MCF 10A (cell line): ENCODE measurements around the gene H6PD. TPM values are rescaled to one million over a fixed set of nuclear protein-coding genes. Genes with fewer than 3 reads are reported as not detected.

Source experiments
- BruUV-seq: library from RNA; stranded (reverse); fragments of 400-500 nt; replicated peaks from 2 replicates; lab custom pipeline; 2021; lab: Mats Ljungman, UMichigan
- CTCF ChIA-PET: fragments of 300-600 bp; sonication (Branson Sonifier 250); formaldehyde crosslinking; extraction: SDS; loops from one replicate; lab custom pipeline; 2021; ENCODE audit warnings: antibody characterized with exemption, inconsistent platforms; lab: Yijun Ruan, JAX
- POLR2A ChIA-PET: fragments of 300-600, 350-650 bp; sonication (Branson Sonifier 250); formaldehyde crosslinking; extraction: SDS; loops from one replicate; lab custom pipeline; 2020; ENCODE audit warnings: antibody characterized with exemption, inconsistent platforms; lab: Yijun Ruan, JAX
- DNase-seq: peaks from one replicate; pipeline ENCODE4 v3.0.0-alpha.2; 2018; ENCODE audit not compliant: unreplicated experiment
- H3K27ac Mint-ChIP-seq: one replicate; pipeline ENCODE4 v1.8.0; 2022; ENCODE audit warnings: mild to moderate bottlenecking, low read depth, mixed read lengths; ENCODE audit not compliant: unreplicated experiment
- H3K27me3 Mint-ChIP-seq: one replicate; pipeline ENCODE4 v1.8.0; 2022; ENCODE audit warnings: mixed read lengths; ENCODE audit not compliant: insufficient read depth, unreplicated experiment
- H3K36me3 Mint-ChIP-seq: one replicate; pipeline ENCODE4 v1.8.0; 2022; ENCODE audit warnings: mild to moderate bottlenecking, moderate library complexity, mixed read lengths; ENCODE audit not compliant: insufficient read depth, unreplicated experiment
- H3K4me1 Mint-ChIP-seq: one replicate; pipeline ENCODE4 v1.8.0; 2022; ENCODE audit warnings: mixed read lengths; ENCODE audit not compliant: insufficient read depth, unreplicated experiment
- H3K4me3 Mint-ChIP-seq: one replicate; pipeline ENCODE4 v1.8.0; 2022; ENCODE audit warnings: mild to moderate bottlenecking, moderate library complexity, mixed read lengths; ENCODE audit not compliant: unreplicated experiment
- H3K9me3 Mint-ChIP-seq: one replicate; pipeline ENCODE4 v1.8.0; 2022; ENCODE audit warnings: mixed read lengths; ENCODE audit not compliant: unreplicated experiment
- intact Hi-C: fragments of 100-400 bp; cut with micrococcal nuclease; formaldehyde crosslinking; loops from 2 replicates; pipeline ENCODE4 v1.14.1; 2022
- total RNA-seq: library from RNA; stranded (reverse); gene quantifications from 2 replicates; pipeline ENCODE4 v1.2.3, GENCODE V29; 2022
- TF ChIP-seq, protein P1 (sequence below): fragments of 200-600 bp; IDR thresholded peaks from one replicate; pipeline ENCODE4 v1.8.0; 2022; ENCODE audit warnings: antibody characterized with exemption, mild to moderate bottlenecking; ENCODE audit not compliant: unreplicated experiment

Gene H6PD
- total RNA-seq, 1 experiment from 2014 or later, result 23.6 TPM

DNA sequence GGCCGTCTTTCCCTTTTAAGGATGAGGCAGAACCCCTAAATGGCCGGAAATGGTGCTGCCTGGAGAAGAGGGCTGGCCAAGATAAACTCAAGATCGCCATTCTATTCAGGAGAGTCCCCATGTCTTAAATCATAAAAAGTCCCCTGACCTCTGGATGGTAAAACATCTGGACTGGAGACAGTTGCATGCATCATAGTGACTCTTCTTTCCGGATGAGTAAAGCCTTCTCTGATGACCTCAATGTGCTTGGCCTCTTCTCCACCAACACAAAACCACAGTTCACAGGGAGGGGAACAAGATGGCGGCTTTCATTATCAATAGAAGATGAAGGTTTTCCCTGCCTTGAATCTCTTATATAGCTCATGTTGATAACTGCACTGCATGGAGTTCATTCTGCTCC lies 27.5 kb upstream of the H6PD start:
- ChIA-PET CTCF (interaction anchor here (0.5 to 0.7 kb wide), 2 partner anchors 96 to 233 kb away, joined by 3 to 4 read pairs; no protein-coding TSS in a partner anchor), POLR2A (no interaction called here)
- DNase-seq, result no peak
- Mint-ChIP-seq H3K27me3 (peaks cover 11% of the 10 kb centered on the region), H3K36me3 (no peaks in the 10 kb centered on the region), H3K27ac (no peak overlapping the region), H3K4me1 (no peaks in the 10 kb centered on the region), H3K9me3 (no peaks in the 10 kb centered on the region), H3K4me3 (no peak overlapping the region)
- TF ChIP-seq, protein P1, sequence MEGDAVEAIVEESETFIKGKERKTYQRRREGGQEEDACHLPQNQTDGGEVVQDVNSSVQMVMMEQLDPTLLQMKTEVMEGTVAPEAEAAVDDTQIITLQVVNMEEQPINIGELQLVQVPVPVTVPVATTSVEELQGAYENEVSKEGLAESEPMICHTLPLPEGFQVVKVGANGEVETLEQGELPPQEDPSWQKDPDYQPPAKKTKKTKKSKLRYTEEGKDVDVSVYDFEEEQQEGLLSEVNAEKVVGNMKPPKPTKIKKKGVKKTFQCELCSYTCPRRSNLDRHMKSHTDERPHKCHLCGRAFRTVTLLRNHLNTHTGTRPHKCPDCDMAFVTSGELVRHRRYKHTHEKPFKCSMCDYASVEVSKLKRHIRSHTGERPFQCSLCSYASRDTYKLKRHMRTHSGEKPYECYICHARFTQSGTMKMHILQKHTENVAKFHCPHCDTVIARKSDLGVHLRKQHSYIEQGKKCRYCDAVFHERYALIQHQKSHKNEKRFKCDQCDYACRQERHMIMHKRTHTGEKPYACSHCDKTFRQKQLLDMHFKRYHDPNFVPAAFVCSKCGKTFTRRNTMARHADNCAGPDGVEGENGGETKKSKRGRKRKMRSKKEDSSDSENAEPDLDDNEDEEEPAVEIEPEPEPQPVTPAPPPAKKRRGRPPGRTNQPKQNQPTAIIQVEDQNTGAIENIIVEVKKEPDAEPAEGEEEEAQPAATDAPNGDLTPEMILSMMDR, result no peak
- no TSS peak for BruUV-seq
- intact Hi-C loops, result no loop called here

DNA sequence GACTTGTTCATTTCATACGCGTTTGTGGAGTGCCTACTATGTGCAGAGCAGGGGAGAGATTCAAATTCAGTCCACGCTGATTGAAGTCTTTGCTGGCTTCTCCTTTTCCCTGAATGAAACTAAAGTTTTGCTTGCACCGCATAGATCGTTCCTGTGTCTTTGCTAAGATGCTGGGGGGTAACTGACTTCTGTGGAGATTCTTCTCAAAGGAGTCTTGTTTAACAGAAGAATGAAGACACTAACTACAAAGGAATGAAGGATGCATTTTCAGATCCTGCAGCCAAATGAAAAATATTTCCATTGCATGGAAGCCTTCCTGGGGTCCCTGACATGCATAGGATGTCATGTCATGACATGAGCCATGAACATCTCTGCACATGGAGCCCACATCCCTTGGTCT lies 26.9 kb upstream of the H6PD start:
- intact Hi-C loops, result no loop called here
- TF ChIP-seq, protein P1, result no peak
- Mint-ChIP-seq H3K36me3 (no peaks in the 10 kb centered on the region), H3K9me3 (no peaks in the 10 kb centered on the region), H3K27me3 (peaks cover 10% of the 10 kb centered on the region), H3K27ac (no peak overlapping the region), H3K4me3 (no peak overlapping the region), H3K4me1 (no peaks in the 10 kb centered on the region)
- no TSS peak for BruUV-seq
- no peak for DNase-seq
- ChIA-PET CTCF (interaction anchor here (0.7 kb wide), 1 partner anchor 233 kb away, joined by 4 read pairs; no protein-coding TSS in a partner anchor), POLR2A (interaction anchor here (0.6 kb wide), 1 partner anchor 1074 kb away, joined by 3 read pairs; no protein-coding TSS in a partner anchor)

DNA sequence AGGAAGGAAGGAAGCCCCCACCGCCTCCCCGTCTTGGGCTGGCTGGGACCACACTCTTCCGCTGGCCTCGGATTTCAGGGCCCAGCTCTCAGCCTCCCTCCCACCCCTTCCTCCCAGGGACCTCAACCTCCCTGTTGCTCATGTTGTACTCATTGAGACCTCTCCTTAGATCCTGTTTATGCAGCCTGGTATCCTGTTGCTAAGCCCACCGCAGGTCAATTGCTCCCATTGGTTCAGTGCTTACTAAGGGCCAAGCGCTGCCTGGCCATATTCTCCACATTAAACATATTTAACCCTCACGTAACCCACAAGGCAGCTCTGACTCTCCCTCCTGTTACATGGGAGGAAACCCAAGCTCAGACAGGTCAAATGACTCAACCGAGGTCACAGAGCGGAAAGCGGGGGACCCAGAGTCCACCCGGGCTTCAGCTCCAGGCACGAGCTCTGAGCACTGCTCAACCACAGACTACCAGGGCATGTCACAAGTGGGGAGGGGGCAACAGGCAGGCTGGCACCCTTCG lies 23.2 kb upstream of the H6PD start:
- Mint-ChIP-seq H3K4me1 (no peaks in the 10 kb centered on the region), H3K27me3 (no peaks in the 10 kb centered on the region), H3K27ac (no peak overlapping the region), H3K4me3 (no peak overlapping the region), H3K9me3 (no peaks in the 10 kb centered on the region), H3K36me3 (no peaks in the 10 kb centered on the region)
- CTCF ChIA-PET, result no interaction called here
- POLR2A ChIA-PET, result interaction anchor here (0.7 kb wide), 2 partner anchors 28 to 90 kb away, joined by 3 read pairs; no protein-coding TSS in a partner anchor
- intact Hi-C loops, result no loop called here
- TF ChIP-seq, protein P1, result no peak
- BruUV-seq, result no TSS peak
- no peak for DNase-seq

DNA sequence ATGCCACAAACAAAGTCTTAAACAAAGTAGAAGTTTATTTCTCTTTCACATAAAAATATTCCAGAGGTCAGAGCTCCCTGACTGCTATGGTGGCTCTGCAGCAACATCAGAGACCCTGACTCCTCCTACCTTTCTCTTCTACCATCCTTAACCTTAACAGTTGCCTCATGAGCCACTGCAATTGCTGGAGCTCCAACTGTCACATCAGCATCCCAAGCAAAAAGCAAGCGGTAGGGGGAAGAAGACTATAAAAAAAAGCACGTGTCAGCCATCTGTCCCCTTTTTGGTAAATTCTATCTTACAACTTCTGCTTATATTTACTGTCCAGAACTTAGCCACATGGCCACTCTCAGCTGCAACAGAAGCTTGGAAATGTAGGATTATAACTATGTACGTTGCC lies 21.8 kb upstream of the H6PD start:
- BruUV-seq, result no TSS peak
- ChIA-PET POLR2A (no interaction called here), CTCF (no interaction called here)
- Mint-ChIP-seq H3K27me3 (no peaks in the 10 kb centered on the region), H3K36me3 (no peaks in the 10 kb centered on the region), H3K4me1 (no peaks in the 10 kb centered on the region), H3K4me3 (no peak overlapping the region), H3K9me3 (no peaks in the 10 kb centered on the region), H3K27ac (no peak overlapping the region)
- DNase-seq, result no peak
- intact Hi-C loops, result no loop called here
- TF ChIP-seq, protein P1, result no peak
